Omental fat pad (tissue), 4 donors: ENCODE results near the gene GATA2. TPM values are rescaled to one million over a fixed set of nuclear protein-coding genes. Genes with fewer than 3 reads are reported as not detected.

ENCODE experiments used
- ATAC-seq: fragments of 150-250 bp; one replicate; pipeline ENCODE4 v1.9.1; 2016; ENCODE audit warnings: mild to moderate bottlenecking, moderate library complexity; ENCODE audit not compliant: low FRiP score
- DNase-seq: peaks from one replicate; pipeline ENCODE4 v3.0.0-alpha.2; 2019; ENCODE audit warnings: low spot score
- total RNA-seq, 4 donors: library from RNA; depleted of rRNA; stranded (reverse); fragments of >200 nt; gene quantifications; one replicate each; pipeline ENCODE4 v1.1.0, GENCODE V29; 2016
- TF ChIP-seq, protein P1 (sequence below), 3 donors: fragments of 450-650 bp; IDR thresholded peaks; one replicate each; pipeline ENCODE4 v1.5.1; 2016 to 2017; ENCODE audit warnings: antibody characterized with exemption in 3 of 3, mild to moderate bottlenecking in 3 of 3, moderate library complexity in 2 of 3

Gene GATA2
- total RNA-seq, 4 donors from 2014 or later: 4.2 to 32.5 (median 9.0) TPM

DNA sequence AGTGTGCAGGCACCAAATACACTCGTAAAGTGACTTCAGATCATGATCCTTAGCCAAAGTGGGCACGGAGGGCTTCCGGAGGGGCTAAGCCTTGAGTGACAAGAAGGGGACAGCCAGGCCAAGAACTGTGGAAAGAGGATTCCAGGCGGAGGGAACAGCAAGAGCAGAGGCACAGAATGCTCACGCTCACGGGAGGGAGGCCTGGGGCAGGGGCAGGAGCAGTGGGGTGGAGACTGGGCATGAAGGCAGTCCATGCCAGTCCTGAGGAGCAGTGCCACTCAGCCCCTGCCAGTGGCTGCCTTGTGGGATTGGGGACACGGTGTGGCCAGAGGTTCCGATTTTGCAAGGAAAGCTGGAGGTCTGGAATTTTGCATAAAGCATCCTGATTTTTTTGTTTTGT lies 62.3 kb downstream of the GATA2 start:
- TF ChIP-seq, protein P1, sequence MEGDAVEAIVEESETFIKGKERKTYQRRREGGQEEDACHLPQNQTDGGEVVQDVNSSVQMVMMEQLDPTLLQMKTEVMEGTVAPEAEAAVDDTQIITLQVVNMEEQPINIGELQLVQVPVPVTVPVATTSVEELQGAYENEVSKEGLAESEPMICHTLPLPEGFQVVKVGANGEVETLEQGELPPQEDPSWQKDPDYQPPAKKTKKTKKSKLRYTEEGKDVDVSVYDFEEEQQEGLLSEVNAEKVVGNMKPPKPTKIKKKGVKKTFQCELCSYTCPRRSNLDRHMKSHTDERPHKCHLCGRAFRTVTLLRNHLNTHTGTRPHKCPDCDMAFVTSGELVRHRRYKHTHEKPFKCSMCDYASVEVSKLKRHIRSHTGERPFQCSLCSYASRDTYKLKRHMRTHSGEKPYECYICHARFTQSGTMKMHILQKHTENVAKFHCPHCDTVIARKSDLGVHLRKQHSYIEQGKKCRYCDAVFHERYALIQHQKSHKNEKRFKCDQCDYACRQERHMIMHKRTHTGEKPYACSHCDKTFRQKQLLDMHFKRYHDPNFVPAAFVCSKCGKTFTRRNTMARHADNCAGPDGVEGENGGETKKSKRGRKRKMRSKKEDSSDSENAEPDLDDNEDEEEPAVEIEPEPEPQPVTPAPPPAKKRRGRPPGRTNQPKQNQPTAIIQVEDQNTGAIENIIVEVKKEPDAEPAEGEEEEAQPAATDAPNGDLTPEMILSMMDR (IDR thresholded peaks at IDR 0.05): no peak
- no peak for ATAC-seq
- no peak for DNase-seq

DNA sequence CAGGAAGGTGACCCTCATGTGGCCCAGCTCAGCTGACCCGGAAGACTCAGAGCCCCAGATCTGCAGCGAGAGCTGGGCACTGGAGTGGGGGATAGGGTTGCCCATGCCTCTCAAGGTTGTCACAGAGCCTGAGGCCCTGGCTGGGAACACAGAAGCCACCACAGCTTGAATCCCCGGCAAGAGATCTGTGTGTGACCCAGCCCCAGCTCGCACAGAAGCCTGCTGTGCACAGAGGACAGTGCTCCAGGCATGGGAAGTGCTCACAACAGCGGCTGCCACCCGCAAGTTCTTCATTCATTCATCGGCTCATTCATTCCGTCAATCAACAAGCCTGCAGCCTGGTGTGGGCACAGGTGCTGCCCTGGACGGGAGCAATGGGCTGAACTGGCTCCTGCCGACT lies 62.7 kb downstream of the GATA2 start:
- TF ChIP-seq, protein P1 (IDR thresholded peaks at IDR 0.05): no peak
- ATAC-seq: no peak
- DNase-seq: no peak

DNA sequence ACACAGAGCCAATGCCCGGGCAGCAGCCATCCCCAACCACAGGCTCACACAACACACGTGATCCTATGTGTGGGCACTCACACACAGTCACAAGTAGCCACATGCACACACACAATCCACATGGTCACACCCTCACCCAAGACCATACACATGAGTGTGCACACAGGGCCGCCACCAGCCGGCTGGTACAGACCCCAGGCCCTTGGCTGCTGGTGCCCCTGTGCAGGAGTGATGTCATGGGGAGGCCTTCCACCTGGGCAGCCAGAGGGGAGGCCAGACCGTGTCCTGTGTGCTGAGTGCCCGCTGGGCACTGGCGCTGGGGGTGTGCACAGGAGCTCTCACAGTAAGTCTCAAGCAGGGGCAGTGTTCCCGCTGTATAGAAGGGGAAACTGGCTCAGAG lies 63.2 kb downstream of the GATA2 start:
- TF ChIP-seq, protein P1 (IDR thresholded peaks at IDR 0.05): no peak
- no peak for DNase-seq
- ATAC-seq: no peak

Other genes starting within 250 kb of the GATA2 start
- not detected for gene DNAJB8, start 26.3 kb downstream of the GATA2 start, total RNA-seq
- 100 to 1,000 TPM; 244 to 333 (median 297) TPM for gene RPN1, start 157.6 kb upstream of the GATA2 start, total RNA-seq
- gene RAB7A, start 233.0 kb upstream of the GATA2 start, total RNA-seq: 100 to 1,000 TPM; 125 to 170 (median 135) TPM